CD4-positive, alpha-beta T cell (primary cell): ENCODE measurements around the gene SPATA4. TPM values are rescaled to one million over a fixed set of nuclear protein-coding genes. Genes with fewer than 3 reads are reported as not detected.

Experiments used
- ATAC-seq: fragments of 200-7000 bp; cut with Tn5 transposase; one replicate; pipeline ENCODE4 v1.10.0; 2022; ENCODE audit warnings: mild to moderate bottlenecking; ENCODE audit not compliant: poor library complexity
- CTCF ChIA-PET: fragments of 350-600 bp; sonication (Branson Sonifier 250); formaldehyde crosslinking; loops from one replicate; lab custom pipeline; 2021; ENCODE audit warnings: antibody characterized with exemption, inconsistent platforms; lab: Charles Lee
- POLR2A ChIA-PET: fragments of 350-600 bp; sonication (Branson Sonifier 250); formaldehyde crosslinking; loops from one replicate; lab custom pipeline; 2021; ENCODE audit warnings: antibody characterized with exemption, inconsistent platforms; lab: Charles Lee
- DNase-seq, 14 experiments: peaks; one replicate each; pipeline ENCODE4 v3.0.0-alpha.2; 2013 to 2020; ENCODE audit warnings: mixed read lengths in 2 of 14
- H3K27ac ChIP-seq, 2 donors: one replicate each; pipeline versions ENCODE4 v1.5.1 to v1.7.0; 2013; ENCODE audit warnings: low read length in 2 of 2, low read depth in 1 of 2, mild to moderate bottlenecking in 1 of 2
- H3K27me3 ChIP-seq, 2 experiments: 1 replicate in 1 of 2; 2 replicates in 1 of 2; pipeline versions ENCODE4 v1.6.1 to v1.7.0; 2013; ENCODE audit warnings: low read length in 2 of 2, control low read depth in 1 of 2, mild to moderate bottlenecking in 1 of 2, moderate library complexity in 1 of 2; ENCODE audit not compliant: insufficient read depth in 2 of 2, control insufficient read depth in 1 of 2
- H3K36me3 ChIP-seq: one replicate; pipeline ENCODE4 v1.6.1; 2013; ENCODE audit warnings: low read length, control low read depth; ENCODE audit not compliant: insufficient read depth
- H3K4me1 ChIP-seq: one replicate; pipeline ENCODE4 v1.6.1; 2013; ENCODE audit warnings: low read length, control low read depth; ENCODE audit not compliant: insufficient read depth
- H3K4me3 ChIP-seq: one replicate; pipeline ENCODE4 v1.5.1; 2013; ENCODE audit warnings: mild to moderate bottlenecking, low read length, moderate library complexity
- H3K9me3 ChIP-seq, 2 experiments: 1 replicate in 1 of 2; 2 replicates in 1 of 2; pipeline versions ENCODE4 v1.6.1 to v1.7.0; 2013; ENCODE audit warnings: low read length in 2 of 2, mild to moderate bottlenecking in 2 of 2, control low read depth in 1 of 2, moderate library complexity in 1 of 2; ENCODE audit not compliant: control insufficient read depth in 1 of 2, insufficient read depth in 1 of 2
- H3K27ac Mint-ChIP-seq: one replicate; pipeline ENCODE4 v1.8.0; 2020; ENCODE audit warnings: mixed read lengths
- H3K27me3 Mint-ChIP-seq: one replicate; pipeline ENCODE4 v1.8.0; 2021; ENCODE audit warnings: mixed read lengths
- H3K36me3 Mint-ChIP-seq: one replicate; pipeline ENCODE4 v1.8.0; 2021; ENCODE audit warnings: low read depth, mixed read lengths
- H3K4me1 Mint-ChIP-seq: one replicate; pipeline ENCODE4 v1.8.0; 2021; ENCODE audit warnings: low read depth, mixed read lengths
- H3K4me3 Mint-ChIP-seq: one replicate; pipeline ENCODE4 v1.8.0; 2020; ENCODE audit warnings: mild to moderate bottlenecking, mixed read lengths
- H3K9me3 Mint-ChIP-seq: one replicate; pipeline ENCODE4 v1.8.0; 2020; ENCODE audit warnings: mixed read lengths
- CTCF ChIP-seq: fragments of 200-600 bp; IDR thresholded peaks from one replicate; pipeline ENCODE4 v1.8.0; 2022; ENCODE audit warnings: antibody characterized with exemption, mild to moderate bottlenecking
- intact Hi-C, 2 experiments: fragments of 100-400 bp; cut with DNase I in 1 of 2; cut with micrococcal nuclease in 1 of 2; formaldehyde crosslinking; loops; one replicate each; pipeline versions ENCODE4 v1.15.1 to v1.9.0; 2023 to 2025; cut with DNase I, micrococcal nuclease
- polyA plus RNA-seq, 2 donors: library from polyadenylated mRNA; unstranded; fragments of 120-200 nt; gene quantifications; one replicate each; pipeline ENCODE4 v1.2.1, GENCODE V29; 2013
- total RNA-seq, 174 experiments: library from RNA in 2 of 174; stranded (reverse) in 2 of 174; gene quantifications; one replicate each; pipeline ENCODE4 v1.2.3 and lab custom pipeline; 2021 to 2026

The SPATA4 gene
- total RNA-seq (not detected), total RNA-seq (lab: John Stamatoyannopoulos, UW) (0 to 0.41 (median 0) reads per million in 172 experiments)
- polyA plus RNA-seq (2013, experiment 1 of 2) = not detected
- polyA plus RNA-seq (2013, experiment 2 of 2) = not detected

- no peaks in the 10 kb centered on the region for H3K36me3 ChIP-seq
- no peak within 1 kb of the TSS for H3K27ac ChIP-seq
- peaks cover 8 to 20% of the 10 kb centered on the region in 2 experiments for H3K27me3 ChIP-seq
- peaks cover 7% of the 10 kb centered on the region for H3K36me3 Mint-ChIP-seq
- no peaks in the 10 kb centered on the region for H3K9me3 Mint-ChIP-seq
- ATAC-seq = peak; percentile 99
- H3K4me3 ChIP-seq = peak within 1 kb of the TSS; percentile 68
- peak within 1 kb of the TSS; percentile 89 for H3K4me3 Mint-ChIP-seq
- H3K27me3 Mint-ChIP-seq = peaks cover 44% of the 10 kb centered on the region
- TF ChIP-seq CTCF = no peak
- ChIA-PET CTCF (interaction anchor here (0.6 to 1.0 kb wide), 2 partner anchors 68 to 124 kb away, joined by 3 read pairs; partner anchors contain the start of gene SPCS3), POLR2A (interaction anchor here (0.8 to 1.8 kb wide), 5 partner anchors 113 to 1912 kb away, joined by 4 to 5 read pairs (median 4); partner anchors contain the start of genes CEP44 and FBXO8)
- no peaks in the 10 kb centered on the region for H3K9me3 ChIP-seq
- H3K4me1 ChIP-seq = peaks cover 11% of the 10 kb centered on the region
- peaks cover 10% of the 10 kb centered on the region for H3K4me1 Mint-ChIP-seq
- DNase-seq = peak; percentile 87 to 97 (median 92)
- intact Hi-C loops = loop anchor here (1.0 to 10.0 kb wide), 6 partner anchors 124 to 1913 kb away; partner anchors contain the start of genes CEP44 (in 2 of the 2), FBXO8 (in 2 of the 2), AGA (in 1 of the 2) and SPCS3 (in 1 of the 2)
- peak within 1 kb of the TSS; percentile 93 for H3K27ac Mint-ChIP-seq
These were observed at the start of gene SPATA4 for GRCh38 chr4:176195184-176195978. TSS of gene SPATA4 (minus strand) at chr4:176195585. CDS start at chr4:176195562, 23 bp downstream.

- no peak for TF ChIP-seq CTCF
- ChIA-PET POLR2A (no interaction called here), CTCF (no interaction called here)
- Mint-ChIP-seq H3K36me3 (no peaks in the 10 kb centered on the region), H3K9me3 (no peaks in the 10 kb centered on the region), H3K27me3 (peaks cover 8% of the 10 kb centered on the region), H3K4me3 (no peak overlapping the region), H3K4me1 (no peaks in the 10 kb centered on the region), H3K27ac (no peak overlapping the region)
- Histone ChIP-seq H3K4me3 (no peak overlapping the region), H3K9me3 (no peaks in the 10 kb centered on the region), H3K4me1 (no peaks in the 10 kb centered on the region), H3K27ac (no peak overlapping the region), H3K36me3 (no peaks in the 10 kb centered on the region), H3K27me3 (peaks cover 0 to 6% of the 10 kb centered on the region in 2 experiments)
- ATAC-seq (no peak), DNase-seq (no peak)
- intact Hi-C loops = no loop called here
These were observed 47.5 kb upstream of the SPATA4 start for GRCh38 chr4:176242764-176243347.

- DNase-seq (no peak), ATAC-seq (no peak)
- Histone ChIP-seq H3K27ac (no peak overlapping the region), H3K4me3 (no peak overlapping the region), H3K27me3 (peaks cover 0 to 6% of the 10 kb centered on the region in 2 experiments), H3K4me1 (no peaks in the 10 kb centered on the region), H3K9me3 (no peaks in the 10 kb centered on the region), H3K36me3 (no peaks in the 10 kb centered on the region)
- Mint-ChIP-seq H3K36me3 (no peaks in the 10 kb centered on the region), H3K27me3 (peaks cover 11% of the 10 kb centered on the region), H3K9me3 (no peaks in the 10 kb centered on the region), H3K27ac (no peak overlapping the region), H3K4me1 (no peaks in the 10 kb centered on the region), H3K4me3 (no peak overlapping the region)
- TF ChIP-seq CTCF = no peak
- CTCF ChIA-PET = no interaction called here
- POLR2A ChIA-PET = no interaction called here
- intact Hi-C loops = no loop called here
These were observed 46.3 kb upstream of the SPATA4 start for GRCh38 chr4:176241703-176242102.
